Adrenal gland (tissue), 5 donors: ENCODE measurements around the gene GGNBP2.

Experiments used
- CTCF ChIP-seq, 6 experiments: fragments of 450-650 bp in 4 of 6; fragments of 200-600 bp in 2 of 6; sonication (generic) in 1 of 6; IDR thresholded peaks; 1 replicate in 5 of 6; 2 replicates in 1 of 6; pipeline versions ENCODE4 v1.5.1 to v1.8.0; 2016 to 2021; ENCODE audit warnings: antibody characterized with exemption in 6 of 6, mild to moderate bottlenecking in 2 of 6, moderate library complexity in 1 of 6
- POLR2A ChIP-seq, 2 donors: fragments of 450-650 bp; IDR thresholded peaks; one replicate each; pipeline ENCODE4 v1.6.1; 2017; ENCODE audit warnings: antibody characterized with exemption in 2 of 2, mild to moderate bottlenecking in 2 of 2, moderate library complexity in 1 of 2
- donor health status: DM: no; HTN: no; CAD: no.

GRCh38 chr17:36602030-36602748 lies 57.5 kb downstream of the GGNBP2 start:
- no peak for TF ChIP-seq CTCF (IDR thresholded peaks at IDR 0.05)
- TF ChIP-seq POLR2A (IDR thresholded peaks at IDR 0.05), result no peak
